DMS53 (cell line): ENCODE results near the gene TNKS2.
"Not testable (repeated sequence)": the region's sequence is repeated elsewhere in the genome, so short reads cannot be mapped to it uniquely, and the experiment has no call there.

Experiments
- DNase-seq: peaks from one replicate; lab custom pipeline; 2025; lab: John Stamatoyannopoulos, UW

Gene TNKS2

GRCh38 chr10:91865562-91866081, 67.4 kb downstream of the TNKS2 start:
- no peak for DNase-seq

- no peak for DNase-seq
These were observed 76.9 kb downstream of the TNKS2 start for GRCh38 chr10:91875156-91875555.

- DNase-seq = no peak
These were observed 77.6 kb downstream of the TNKS2 start for GRCh38 chr10:91875779-91876178.

- DNase-seq = no peak
These were observed 81.4 kb downstream of the TNKS2 start for GRCh38 chr10:91879515-91880170.

GRCh38 chr10:91880310-91880709, 82.1 kb downstream of the TNKS2 start:
- no peak for DNase-seq

- peak; percentile 86 for DNase-seq
These were observed 85.6 kb downstream of the TNKS2 start for GRCh38 chr10:91883549-91884444.

- no peak for DNase-seq
These were observed 86.3 kb downstream of the TNKS2 start for GRCh38 chr10:91884536-91884935.

- DNase-seq = no peak
These were observed 87.3 kb downstream of the TNKS2 start for GRCh38 chr10:91885362-91886079.

GRCh38 chr10:91886954-91887271, 88.7 kb downstream of the TNKS2 start:
- DNase-seq = no peak

- peak; percentile 67 for DNase-seq
These were observed 89.2 kb downstream of the TNKS2 start for GRCh38 chr10:91887272-91888076.

GRCh38 chr10:91891125-91892001, 93.1 kb downstream of the TNKS2 start:
- DNase-seq = peak; percentile 69

GRCh38 chr10:91893051-91893450, 94.8 kb downstream of the TNKS2 start:
- DNase-seq = no peak

GRCh38 chr10:91894261-91894685, 96.0 kb downstream of the TNKS2 start:
- DNase-seq = not testable (repeated sequence)

- no peak for DNase-seq
These were observed 98.1 kb downstream of the TNKS2 start for GRCh38 chr10:91896212-91896756.

GRCh38 chr10:91897421-91897820, 99.2 kb downstream of the TNKS2 start:
- no peak for DNase-seq

- peak; percentile 90 for DNase-seq
These were observed 103.8 kb downstream of the TNKS2 start for GRCh38 chr10:91901784-91902677.

GRCh38 chr10:91907033-91907594, 108.9 kb downstream of the TNKS2 start:
- no peak for DNase-seq

- DNase-seq = peak; percentile 63
These were observed 109.7 kb downstream of the TNKS2 start for GRCh38 chr10:91907914-91908336.
